ENCODE measurements around the gene DYNC1H1. TPM values are rescaled to one million over a fixed set of nuclear protein-coding genes. Genes with fewer than 3 reads are reported as not detected.

DYNC1H1 gene
- total RNA-seq, 2 donors from 2014 or later: 345 to 359 TPM

DNA sequence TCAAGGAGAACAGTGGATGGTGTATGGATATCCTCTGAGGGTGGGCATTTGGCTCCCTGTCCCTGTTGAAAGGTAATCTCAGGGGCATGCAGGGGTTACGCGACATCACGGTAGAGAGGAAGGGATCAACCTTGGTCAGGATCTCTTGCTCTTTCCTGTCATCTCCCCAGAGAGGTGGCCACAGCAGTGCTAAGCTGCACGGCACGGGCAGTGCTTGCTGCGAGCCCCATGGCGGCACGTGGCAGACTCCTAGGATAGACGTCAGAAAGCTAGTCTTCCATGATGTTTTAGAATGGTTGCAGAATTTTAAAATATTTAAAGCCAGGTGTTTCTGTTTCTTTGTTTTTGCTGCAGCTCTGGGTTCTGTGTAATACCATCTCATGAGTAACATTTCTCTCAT is 41.0 kb downstream of the DYNC1H1 start:
- Histone ChIP-seq H3K27ac (no peak overlapping the region), H3K36me3 (peaks cover 62% of the 10 kb centered on the region), H3K4me1 (no peaks in the 10 kb centered on the region), H3K27me3 (no peaks in the 10 kb centered on the region), H3K4me3 (no peak overlapping the region), H3K9me3 (no peaks in the 10 kb centered on the region), H3K9ac (ENCODE audit: low read depth in 2 of 2, low read length in 2 of 2) (no peak overlapping the region)
- no peak for DNase-seq
- intact Hi-C loops (cut with DNase I): no loop called here
- TF ChIP-seq, protein P1, sequence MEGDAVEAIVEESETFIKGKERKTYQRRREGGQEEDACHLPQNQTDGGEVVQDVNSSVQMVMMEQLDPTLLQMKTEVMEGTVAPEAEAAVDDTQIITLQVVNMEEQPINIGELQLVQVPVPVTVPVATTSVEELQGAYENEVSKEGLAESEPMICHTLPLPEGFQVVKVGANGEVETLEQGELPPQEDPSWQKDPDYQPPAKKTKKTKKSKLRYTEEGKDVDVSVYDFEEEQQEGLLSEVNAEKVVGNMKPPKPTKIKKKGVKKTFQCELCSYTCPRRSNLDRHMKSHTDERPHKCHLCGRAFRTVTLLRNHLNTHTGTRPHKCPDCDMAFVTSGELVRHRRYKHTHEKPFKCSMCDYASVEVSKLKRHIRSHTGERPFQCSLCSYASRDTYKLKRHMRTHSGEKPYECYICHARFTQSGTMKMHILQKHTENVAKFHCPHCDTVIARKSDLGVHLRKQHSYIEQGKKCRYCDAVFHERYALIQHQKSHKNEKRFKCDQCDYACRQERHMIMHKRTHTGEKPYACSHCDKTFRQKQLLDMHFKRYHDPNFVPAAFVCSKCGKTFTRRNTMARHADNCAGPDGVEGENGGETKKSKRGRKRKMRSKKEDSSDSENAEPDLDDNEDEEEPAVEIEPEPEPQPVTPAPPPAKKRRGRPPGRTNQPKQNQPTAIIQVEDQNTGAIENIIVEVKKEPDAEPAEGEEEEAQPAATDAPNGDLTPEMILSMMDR (IDR thresholded peaks at IDR 0.05): no peak

DNA sequence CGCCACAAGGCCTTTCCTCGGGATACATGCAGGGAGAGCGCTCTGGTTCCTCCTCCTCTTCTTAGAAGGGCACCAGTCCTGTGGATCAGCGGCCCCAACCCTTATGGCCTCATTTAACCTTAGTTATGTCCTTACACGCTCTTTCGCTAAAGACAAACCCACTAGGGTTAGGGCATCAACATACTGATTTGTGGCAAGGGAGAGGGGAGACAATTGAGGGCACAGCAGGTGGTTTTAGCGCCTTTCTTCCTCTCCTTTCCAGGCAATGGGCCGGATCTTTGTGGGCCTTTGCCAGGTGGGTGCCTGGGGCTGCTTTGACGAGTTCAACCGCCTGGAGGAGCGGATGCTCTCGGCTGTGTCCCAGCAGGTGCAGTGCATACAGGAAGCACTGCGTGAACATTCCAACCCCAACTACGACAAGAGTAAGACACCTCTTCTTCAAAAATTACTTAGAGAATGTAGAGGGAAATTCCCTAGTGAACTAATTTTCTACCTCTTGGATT is 43.6 kb downstream of the DYNC1H1 start:
- H3K27ac ChIP-seq: no peak overlapping the region
- H3K27me3 ChIP-seq: no peaks in the 10 kb centered on the region
- no peaks in the 10 kb centered on the region for H3K9me3 ChIP-seq
- H3K36me3 ChIP-seq: peaks cover 52% of the 10 kb centered on the region
- DNase-seq: no peak
- intact Hi-C loops (cut with DNase I): no loop called here
- H3K9ac ChIP-seq (ENCODE audit: low read depth in 2 of 2, low read length in 2 of 2): no peak overlapping the region
- no peak overlapping the region for H3K4me3 ChIP-seq
- TF ChIP-seq, protein P1 (IDR thresholded peaks at IDR 0.05): no peak
- H3K4me1 ChIP-seq: no peaks in the 10 kb centered on the region

DNA sequence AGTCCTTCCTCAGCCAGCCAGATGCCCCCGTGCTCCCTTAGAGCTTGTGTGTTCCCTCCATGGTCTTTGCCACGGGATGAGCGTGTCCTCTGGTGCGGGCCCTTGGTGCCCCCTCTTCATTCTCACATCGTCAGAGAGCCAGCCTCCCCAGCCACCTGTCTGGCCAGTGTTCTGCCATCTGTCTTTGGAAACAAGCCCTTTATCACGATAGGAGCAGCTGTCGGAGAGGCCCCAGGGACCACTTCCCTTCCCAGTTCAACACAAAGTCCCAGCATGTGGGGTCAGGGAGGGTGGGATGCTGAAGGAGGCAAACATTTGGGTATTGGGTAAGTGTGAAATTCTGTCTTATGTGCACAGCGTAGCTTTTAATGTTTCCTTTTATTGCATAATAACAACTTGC is 44.5 kb downstream of the DYNC1H1 start:
- no peak overlapping the region for H3K4me3 ChIP-seq
- TF ChIP-seq, protein P1 (IDR thresholded peaks at IDR 0.05): no peak
- H3K36me3 ChIP-seq: peaks cover 52% of the 10 kb centered on the region
- intact Hi-C loops (cut with DNase I): no loop called here
- no peaks in the 10 kb centered on the region for H3K27me3 ChIP-seq
- no peak overlapping the region for H3K27ac ChIP-seq
- H3K9me3 ChIP-seq: no peaks in the 10 kb centered on the region
- H3K9ac ChIP-seq (ENCODE audit: low read depth in 2 of 2, low read length in 2 of 2): no peak overlapping the region
- DNase-seq: no peak
- no peaks in the 10 kb centered on the region for H3K4me1 ChIP-seq

DNA sequence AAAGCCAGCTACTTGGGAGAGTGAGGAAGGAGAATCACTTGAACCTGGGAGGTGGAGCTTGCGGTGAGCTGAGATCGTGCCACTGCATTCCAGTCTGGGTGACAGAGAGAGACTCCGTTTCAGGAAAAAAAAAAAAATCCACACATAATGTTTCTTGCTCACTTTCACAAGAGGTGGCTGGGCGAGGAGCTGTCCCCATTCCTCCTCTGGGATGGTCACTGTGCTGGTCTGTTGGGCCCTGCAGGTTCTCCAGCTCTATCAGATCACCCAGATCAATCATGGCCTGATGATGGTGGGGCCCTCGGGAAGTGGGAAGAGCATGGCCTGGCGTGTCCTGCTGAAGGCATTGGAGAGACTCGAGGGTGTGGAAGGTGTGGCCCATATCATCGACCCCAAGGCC is 47.3 kb downstream of the DYNC1H1 start:
- TF ChIP-seq, protein P1 (IDR thresholded peaks at IDR 0.05): no peak
- DNase-seq: no peak
- Histone ChIP-seq H3K27me3 (no peaks in the 10 kb centered on the region), H3K36me3 (peaks cover 55% of the 10 kb centered on the region), H3K4me1 (no peaks in the 10 kb centered on the region), H3K9ac (ENCODE audit: low read depth in 2 of 2, low read length in 2 of 2) (no peak overlapping the region), H3K27ac (no peak overlapping the region), H3K4me3 (no peak overlapping the region), H3K9me3 (no peaks in the 10 kb centered on the region)
- intact Hi-C loops (cut with DNase I): no loop called here

DNA sequence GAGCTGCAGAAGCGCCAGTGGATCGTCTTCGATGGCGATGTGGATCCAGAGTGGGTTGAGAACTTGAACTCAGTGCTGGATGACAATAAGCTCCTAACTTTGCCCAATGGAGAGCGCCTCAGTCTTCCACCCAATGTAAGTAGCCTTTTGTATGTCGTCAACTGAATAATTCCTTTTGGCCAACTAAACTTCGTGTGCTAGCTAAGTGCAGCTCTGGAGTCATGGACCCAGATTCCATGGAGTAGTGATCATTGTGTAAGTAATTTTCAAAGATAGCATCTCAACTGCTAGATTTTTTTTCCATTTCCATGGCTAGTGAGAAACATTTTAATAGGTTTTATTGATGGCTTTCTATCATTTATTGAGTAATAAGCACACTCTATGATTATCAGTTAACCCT is 48.0 kb downstream of the DYNC1H1 start:
- intact Hi-C loops (cut with DNase I): no loop called here
- TF ChIP-seq, protein P1 (IDR thresholded peaks at IDR 0.05): no peak
- no peaks in the 10 kb centered on the region for H3K4me1 ChIP-seq
- no peak overlapping the region for H3K4me3 ChIP-seq
- H3K27me3 ChIP-seq: no peaks in the 10 kb centered on the region
- no peak overlapping the region for H3K27ac ChIP-seq
- H3K9ac ChIP-seq (ENCODE audit: low read depth in 2 of 2, low read length in 2 of 2): no peak overlapping the region
- H3K36me3 ChIP-seq: peaks cover 60% of the 10 kb centered on the region
- no peaks in the 10 kb centered on the region for H3K9me3 ChIP-seq
- DNase-seq: no peak
